Kidney tubule cell (primary cell): ENCODE results near the gene HIF1A.
A peak's percentile ranks its signal among the peaks of the same experiment; 100 is the strongest.
"Not testable (repeated sequence)": the region's sequence is repeated elsewhere in the genome, so short reads cannot be mapped to it uniquely, and the experiment has no call there.

Experiments used
- DNase-seq: peaks from one replicate; pipeline ENCODE4 v3.0.0-alpha.2; 2018; ENCODE audit warnings: low spot score

HIF1A gene

GRCh38 chr14:61673305-61673704 lies 22.0 kb upstream of the HIF1A start:
- no peak for DNase-seq

GRCh38 chr14:61675291-61675690 lies 20.0 kb upstream of the HIF1A start:
- DNase-seq = no peak

GRCh38 chr14:61677479-61677878 lies 17.8 kb upstream of the HIF1A start:
- DNase-seq = no peak

- DNase-seq = peak; percentile 65
Observed at GRCh38 chr14:61678975-61679374, 16.3 kb upstream of the HIF1A start.

GRCh38 chr14:61681413-61681812 lies 13.9 kb upstream of the HIF1A start:
- DNase-seq = no peak

- DNase-seq = no peak
Observed at GRCh38 chr14:61683108-61683507, 12.2 kb upstream of the HIF1A start.

GRCh38 chr14:61690039-61690438 lies 5.3 kb upstream of the HIF1A start:
- DNase-seq = peak; percentile 65

GRCh38 chr14:61690982-61691381 lies 4.3 kb upstream of the HIF1A start:
- no peak for DNase-seq

GRCh38 chr14:61691495-61691894 lies 3.8 kb upstream of the HIF1A start:
- no peak for DNase-seq

GRCh38 chr14:61694039-61694438 lies 1.3 kb upstream of the HIF1A start:
- no peak for DNase-seq

- DNase-seq = peak; percentile 58
Observed at GRCh38 chr14:61695695-61696527, 598 bp downstream of the HIF1A start.

GRCh38 chr14:61696753-61697318 lies 1.5 kb downstream of the HIF1A start:
- peak; percentile 18 for DNase-seq

- no peak for DNase-seq
Observed at GRCh38 chr14:61698206-61698980, 3.1 kb downstream of the HIF1A start.

GRCh38 chr14:61699027-61699426 lies 3.7 kb downstream of the HIF1A start:
- DNase-seq = no peak

GRCh38 chr14:61700104-61700886 lies 5.0 kb downstream of the HIF1A start:
- DNase-seq = no peak

GRCh38 chr14:61701946-61702345 lies 6.6 kb downstream of the HIF1A start:
- peak; percentile 53 for DNase-seq

- no peak for DNase-seq
Observed at GRCh38 chr14:61703342-61704129, 8.2 kb downstream of the HIF1A start.

GRCh38 chr14:61704554-61704953 lies 9.2 kb downstream of the HIF1A start:
- DNase-seq = no peak

- no peak for DNase-seq
Observed at GRCh38 chr14:61705017-61705416, 9.7 kb downstream of the HIF1A start.

- no peak for DNase-seq
Observed at GRCh38 chr14:61706096-61706690, 10.9 kb downstream of the HIF1A start.

- DNase-seq = not testable (repeated sequence)
Observed at GRCh38 chr14:61707774-61708173, 12.5 kb downstream of the HIF1A start.
